ENCODE data around the gene EPB41L3. TPM values are rescaled to one million over a fixed set of nuclear protein-coding genes. Genes with fewer than 3 reads are reported as not detected.

The EPB41L3 gene
- total RNA-seq, 1 experiment from 2014 or later: 0.34 TPM

DNA sequence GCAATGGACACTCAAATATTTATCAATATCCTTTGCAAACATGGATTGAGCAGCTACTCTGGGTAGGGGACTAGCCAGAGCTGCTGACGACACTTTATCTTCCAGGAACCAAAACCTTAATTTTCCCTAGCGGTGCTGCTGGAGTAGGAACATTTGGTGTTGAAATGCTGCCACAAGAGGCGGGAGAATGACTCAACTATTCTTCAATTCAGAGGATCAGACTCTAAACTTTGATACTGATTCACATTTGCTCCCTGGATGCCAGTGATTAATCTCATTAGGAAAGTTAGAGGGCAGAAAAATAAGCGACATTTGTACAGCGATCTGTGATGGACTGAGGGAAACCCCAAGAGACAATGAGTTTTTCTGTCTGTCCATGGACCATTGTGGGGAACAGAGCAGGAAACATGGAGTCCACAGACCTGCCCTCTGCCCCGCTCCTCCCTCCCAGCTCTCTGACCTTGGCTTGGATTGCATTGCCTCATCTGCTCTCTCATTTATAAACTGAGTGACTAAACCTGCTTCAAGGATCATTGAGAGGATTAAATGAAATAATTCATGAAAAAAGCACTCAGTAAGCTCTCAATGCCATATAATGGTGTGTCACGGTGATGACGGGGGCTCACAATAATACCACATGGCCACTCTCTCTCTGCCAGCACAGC lies 12.6 kb upstream of the EPB41L3 start:
- intact Hi-C loops (cut with micrococcal nuclease): no loop called here
- Histone ChIP-seq H3K36me3 (ENCODE audit: control insufficient read depth in 1 of 2, insufficient read depth in 2 of 2, low read length in 2 of 2) (no peaks in the 10 kb centered on the region), H3K4me3 (replicated peaks in 1 of 2; ENCODE audit: low read depth in 1 of 2, low read length in 2 of 2) (no peak overlapping the region), H3K9me2 (ENCODE audit: insufficient read depth) (no peaks in the 10 kb centered on the region), H3K9me3 (ENCODE audit: control insufficient read depth in 1 of 2, insufficient read depth in 1 of 2, low read depth in 1 of 2, low read length in 2 of 2) (peaks cover 0 to 38% of the 10 kb centered on the region in 2 experiments; a peak in 2 of 4 replicates), H3K79me2 (ENCODE audit: insufficient read depth, low read length) (no peaks in the 10 kb centered on the region), H3K27ac (ENCODE audit: low read depth, low read length) (no peak overlapping the region), H3K4me1 (ENCODE audit: control insufficient read depth in 1 of 2, insufficient read depth in 2 of 2, low read length in 2 of 2) (no peaks in the 10 kb centered on the region), H2AFZ (ENCODE audit: low read depth, low read length, poor library complexity, severe bottlenecking) (no peak overlapping the region), H4K20me1 (ENCODE audit: insufficient read depth) (no peaks in the 10 kb centered on the region), H3K9ac (ENCODE audit: low read length) (no peak overlapping the region), H3K27me3 (ENCODE audit: insufficient read depth, low read length) (no peaks in the 10 kb centered on the region), H3K4me2 (ENCODE audit: low read length) (no peak overlapping the region)
- DNase-seq (ENCODE audit: low read depth, low spot score) (no peak), ATAC-seq (no peak)
- ChIA-PET POLR2A (no interaction called here), RAD21 (ENCODE audit: low non-redundant PET in 1 of 2, low total read pairs in 2 of 2, uncharacterized antibody in 2 of 2, unreplicated experiment in 2 of 2) (no interaction called here), CTCF (no interaction called here)
- BruUV-seq (replicated peaks): no TSS peak
- TF ChIP-seq FOSL1 (IDR thresholded peaks at IDR 0.05; ENCODE audit: low read depth) (no peak), TCF7L2 (IDR thresholded peaks at IDR 0.05; ENCODE audit: borderline replicate concordance, extremely low read depth, insufficient read depth, insufficient read length) (no peak), SP1 (IDR thresholded peaks at IDR 0.05; ENCODE audit: low read depth) (no peak), POLR2A (IDR thresholded peaks at IDR 0.05; ENCODE audit: borderline replicate concordance, extremely low read depth, insufficient read depth, insufficient read length) (no peak), EGR1 (IDR thresholded peaks at IDR 0.05; ENCODE audit: low read depth) (no peak)

GRCh38 chr18:5554629-5555028 lies 10.8 kb upstream of the EPB41L3 start:
- CTCF ChIA-PET: no interaction called here
- no peak for ATAC-seq

More at GRCh38 chr18:5554629-5555028, 10.8 kb upstream of the EPB41L3 start:
- Histone ChIP-seq H2AFZ (ENCODE audit: low read depth, low read length, poor library complexity, severe bottlenecking) (no peak overlapping the region), H3K9me2 (ENCODE audit: insufficient read depth) (no peaks in the 10 kb centered on the region), H3K4me2 (ENCODE audit: low read length) (no peak overlapping the region), H3K4me1 (ENCODE audit: control insufficient read depth in 1 of 2, insufficient read depth in 2 of 2, low read length in 2 of 2) (no peaks in the 10 kb centered on the region), H4K20me1 (ENCODE audit: insufficient read depth) (no peaks in the 10 kb centered on the region), H3K4me3 (replicated peaks in 1 of 2; ENCODE audit: low read depth in 1 of 2, low read length in 2 of 2) (no peak overlapping the region), H3K36me3 (ENCODE audit: control insufficient read depth in 1 of 2, insufficient read depth in 2 of 2, low read length in 2 of 2) (no peaks in the 10 kb centered on the region), H3K9me3 (ENCODE audit: control insufficient read depth in 1 of 2, insufficient read depth in 1 of 2, low read depth in 1 of 2, low read length in 2 of 2) (peaks cover 0 to 41% of the 10 kb centered on the region in 2 experiments; a peak in 2 of 4 replicates), H3K27me3 (ENCODE audit: insufficient read depth, low read length) (no peaks in the 10 kb centered on the region), H3K27ac (ENCODE audit: low read depth, low read length) (no peak overlapping the region), H3K9ac (ENCODE audit: low read length) (no peak overlapping the region), H3K79me2 (ENCODE audit: insufficient read depth, low read length) (no peaks in the 10 kb centered on the region)
- TF ChIP-seq, protein P1, sequence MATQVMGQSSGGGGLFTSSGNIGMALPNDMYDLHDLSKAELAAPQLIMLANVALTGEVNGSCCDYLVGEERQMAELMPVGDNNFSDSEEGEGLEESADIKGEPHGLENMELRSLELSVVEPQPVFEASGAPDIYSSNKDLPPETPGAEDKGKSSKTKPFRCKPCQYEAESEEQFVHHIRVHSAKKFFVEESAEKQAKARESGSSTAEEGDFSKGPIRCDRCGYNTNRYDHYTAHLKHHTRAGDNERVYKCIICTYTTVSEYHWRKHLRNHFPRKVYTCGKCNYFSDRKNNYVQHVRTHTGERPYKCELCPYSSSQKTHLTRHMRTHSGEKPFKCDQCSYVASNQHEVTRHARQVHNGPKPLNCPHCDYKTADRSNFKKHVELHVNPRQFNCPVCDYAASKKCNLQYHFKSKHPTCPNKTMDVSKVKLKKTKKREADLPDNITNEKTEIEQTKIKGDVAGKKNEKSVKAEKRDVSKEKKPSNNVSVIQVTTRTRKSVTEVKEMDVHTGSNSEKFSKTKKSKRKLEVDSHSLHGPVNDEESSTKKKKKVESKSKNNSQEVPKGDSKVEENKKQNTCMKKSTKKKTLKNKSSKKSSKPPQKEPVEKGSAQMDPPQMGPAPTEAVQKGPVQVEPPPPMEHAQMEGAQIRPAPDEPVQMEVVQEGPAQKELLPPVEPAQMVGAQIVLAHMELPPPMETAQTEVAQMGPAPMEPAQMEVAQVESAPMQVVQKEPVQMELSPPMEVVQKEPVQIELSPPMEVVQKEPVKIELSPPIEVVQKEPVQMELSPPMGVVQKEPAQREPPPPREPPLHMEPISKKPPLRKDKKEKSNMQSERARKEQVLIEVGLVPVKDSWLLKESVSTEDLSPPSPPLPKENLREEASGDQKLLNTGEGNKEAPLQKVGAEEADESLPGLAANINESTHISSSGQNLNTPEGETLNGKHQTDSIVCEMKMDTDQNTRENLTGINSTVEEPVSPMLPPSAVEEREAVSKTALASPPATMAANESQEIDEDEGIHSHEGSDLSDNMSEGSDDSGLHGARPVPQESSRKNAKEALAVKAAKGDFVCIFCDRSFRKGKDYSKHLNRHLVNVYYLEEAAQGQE (IDR thresholded peaks at IDR 0.05; ENCODE audit: low read depth): no peak
- TF ChIP-seq CTCF (IDR thresholded peaks at IDR 0.05 in 2 of 3, conservative IDR thresholded peaks at IDR 0.05 in 1 of 3; ENCODE audit: borderline replicate concordance in 1 of 3, insufficient read depth in 1 of 3, low read depth in 2 of 3, low read length in 2 of 3) (no peak), SP1 (IDR thresholded peaks at IDR 0.05; ENCODE audit: low read depth) (no peak), POLR2A (IDR thresholded peaks at IDR 0.05; ENCODE audit: borderline replicate concordance, extremely low read depth, insufficient read depth, insufficient read length) (no peak), EZH2phosphoT487 (IDR thresholded peaks at IDR 0.05; ENCODE audit: borderline replicate concordance) (no peak), ELF1 (IDR thresholded peaks at IDR 0.05; ENCODE audit: borderline replicate concordance, low read depth) (no peak), CBX3 (IDR thresholded peaks at IDR 0.05; ENCODE audit: low read depth) (no peak)
- TF ChIP-seq, protein P2, sequence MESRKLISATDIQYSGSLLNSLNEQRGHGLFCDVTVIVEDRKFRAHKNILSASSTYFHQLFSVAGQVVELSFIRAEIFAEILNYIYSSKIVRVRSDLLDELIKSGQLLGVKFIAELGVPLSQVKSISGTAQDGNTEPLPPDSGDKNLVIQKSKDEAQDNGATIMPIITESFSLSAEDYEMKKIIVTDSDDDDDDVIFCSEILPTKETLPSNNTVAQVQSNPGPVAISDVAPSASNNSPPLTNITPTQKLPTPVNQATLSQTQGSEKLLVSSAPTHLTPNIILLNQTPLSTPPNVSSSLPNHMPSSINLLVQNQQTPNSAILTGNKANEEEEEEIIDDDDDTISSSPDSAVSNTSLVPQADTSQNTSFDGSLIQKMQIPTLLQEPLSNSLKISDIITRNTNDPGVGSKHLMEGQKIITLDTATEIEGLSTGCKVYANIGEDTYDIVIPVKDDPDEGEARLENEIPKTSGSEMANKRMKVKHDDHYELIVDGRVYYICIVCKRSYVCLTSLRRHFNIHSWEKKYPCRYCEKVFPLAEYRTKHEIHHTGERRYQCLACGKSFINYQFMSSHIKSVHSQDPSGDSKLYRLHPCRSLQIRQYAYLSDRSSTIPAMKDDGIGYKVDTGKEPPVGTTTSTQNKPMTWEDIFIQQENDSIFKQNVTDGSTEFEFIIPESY (IDR thresholded peaks at IDR 0.05; ENCODE audit: extremely low read depth, insufficient replicate concordance, low read length): no peak
- RAD21 ChIA-PET (ENCODE audit: low non-redundant PET in 1 of 2, low total read pairs in 2 of 2, uncharacterized antibody in 2 of 2, unreplicated experiment in 2 of 2): no interaction called here
- POLR2A ChIA-PET: no interaction called here
- intact Hi-C loops (cut with micrococcal nuclease): no loop called here
- BruUV-seq (replicated peaks): no TSS peak
- DNase-seq (ENCODE audit: low read depth, low spot score): no peak

Measured in HCT116 (cell line).